ENCODE results near the gene USP3.

The USP3 gene

DNA sequence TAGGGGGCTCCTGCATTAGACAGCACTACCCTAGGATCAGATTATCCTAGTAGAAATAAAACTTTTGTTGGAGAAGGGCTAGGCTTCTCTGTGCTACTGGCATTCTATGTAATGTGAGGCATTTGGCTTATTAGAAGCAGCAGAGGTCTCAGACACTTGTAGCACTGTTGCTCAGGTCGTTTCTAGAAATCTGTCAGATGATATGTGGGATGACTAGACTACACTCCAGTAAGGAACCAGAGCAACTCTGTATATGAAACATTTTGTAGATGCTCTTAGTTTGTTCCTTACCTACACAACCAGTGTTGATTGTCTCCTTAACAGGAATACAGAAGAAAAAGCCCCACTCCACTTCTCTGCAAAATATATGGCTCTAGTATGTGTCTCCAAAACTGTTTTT, 70.9 kb downstream of the USP3 start:
- TF ChIP-seq TAF1 (IDR thresholded peaks at IDR 0.05; ENCODE audit: low read depth) (no peak), TEAD4 (IDR thresholded peaks at IDR 0.05) (no peak)

DNA sequence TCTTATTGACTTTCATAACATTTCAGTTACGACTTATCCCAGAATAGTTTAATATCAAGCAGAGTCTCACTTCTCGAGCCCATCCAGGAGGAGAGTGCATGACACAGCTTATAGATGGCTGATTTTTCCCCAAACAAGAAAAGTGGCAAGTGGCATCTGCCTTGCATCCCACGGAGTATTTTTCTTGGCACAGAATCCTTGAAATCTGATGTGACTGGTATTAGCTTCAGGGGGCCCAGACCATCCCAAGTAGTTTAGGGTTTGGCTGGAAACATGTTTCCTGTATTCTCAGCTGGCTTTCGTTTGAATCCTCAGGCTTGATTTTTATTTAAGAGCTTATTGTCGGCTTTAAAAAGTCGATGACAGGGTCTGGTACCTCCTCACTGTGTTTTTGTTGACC, 72.0 kb downstream of the USP3 start:
- TF ChIP-seq RAD21 (IDR thresholded peaks at IDR 0.05; ENCODE audit: low read depth) (no peak), FOXM1 (IDR thresholded peaks at IDR 0.05; ENCODE audit: borderline replicate concordance, low read depth) (no peak), CEBPB (IDR thresholded peaks at IDR 0.05) (no peak)
- TF ChIP-seq, protein P1, sequence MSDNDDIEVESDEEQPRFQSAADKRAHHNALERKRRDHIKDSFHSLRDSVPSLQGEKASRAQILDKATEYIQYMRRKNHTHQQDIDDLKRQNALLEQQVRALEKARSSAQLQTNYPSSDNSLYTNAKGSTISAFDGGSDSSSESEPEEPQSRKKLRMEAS (IDR thresholded peaks at IDR 0.05), result no peak
- TF ChIP-seq, protein P2, sequence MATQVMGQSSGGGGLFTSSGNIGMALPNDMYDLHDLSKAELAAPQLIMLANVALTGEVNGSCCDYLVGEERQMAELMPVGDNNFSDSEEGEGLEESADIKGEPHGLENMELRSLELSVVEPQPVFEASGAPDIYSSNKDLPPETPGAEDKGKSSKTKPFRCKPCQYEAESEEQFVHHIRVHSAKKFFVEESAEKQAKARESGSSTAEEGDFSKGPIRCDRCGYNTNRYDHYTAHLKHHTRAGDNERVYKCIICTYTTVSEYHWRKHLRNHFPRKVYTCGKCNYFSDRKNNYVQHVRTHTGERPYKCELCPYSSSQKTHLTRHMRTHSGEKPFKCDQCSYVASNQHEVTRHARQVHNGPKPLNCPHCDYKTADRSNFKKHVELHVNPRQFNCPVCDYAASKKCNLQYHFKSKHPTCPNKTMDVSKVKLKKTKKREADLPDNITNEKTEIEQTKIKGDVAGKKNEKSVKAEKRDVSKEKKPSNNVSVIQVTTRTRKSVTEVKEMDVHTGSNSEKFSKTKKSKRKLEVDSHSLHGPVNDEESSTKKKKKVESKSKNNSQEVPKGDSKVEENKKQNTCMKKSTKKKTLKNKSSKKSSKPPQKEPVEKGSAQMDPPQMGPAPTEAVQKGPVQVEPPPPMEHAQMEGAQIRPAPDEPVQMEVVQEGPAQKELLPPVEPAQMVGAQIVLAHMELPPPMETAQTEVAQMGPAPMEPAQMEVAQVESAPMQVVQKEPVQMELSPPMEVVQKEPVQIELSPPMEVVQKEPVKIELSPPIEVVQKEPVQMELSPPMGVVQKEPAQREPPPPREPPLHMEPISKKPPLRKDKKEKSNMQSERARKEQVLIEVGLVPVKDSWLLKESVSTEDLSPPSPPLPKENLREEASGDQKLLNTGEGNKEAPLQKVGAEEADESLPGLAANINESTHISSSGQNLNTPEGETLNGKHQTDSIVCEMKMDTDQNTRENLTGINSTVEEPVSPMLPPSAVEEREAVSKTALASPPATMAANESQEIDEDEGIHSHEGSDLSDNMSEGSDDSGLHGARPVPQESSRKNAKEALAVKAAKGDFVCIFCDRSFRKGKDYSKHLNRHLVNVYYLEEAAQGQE (IDR thresholded peaks at IDR 0.05; ENCODE audit: low read depth), result no peak

DNA sequence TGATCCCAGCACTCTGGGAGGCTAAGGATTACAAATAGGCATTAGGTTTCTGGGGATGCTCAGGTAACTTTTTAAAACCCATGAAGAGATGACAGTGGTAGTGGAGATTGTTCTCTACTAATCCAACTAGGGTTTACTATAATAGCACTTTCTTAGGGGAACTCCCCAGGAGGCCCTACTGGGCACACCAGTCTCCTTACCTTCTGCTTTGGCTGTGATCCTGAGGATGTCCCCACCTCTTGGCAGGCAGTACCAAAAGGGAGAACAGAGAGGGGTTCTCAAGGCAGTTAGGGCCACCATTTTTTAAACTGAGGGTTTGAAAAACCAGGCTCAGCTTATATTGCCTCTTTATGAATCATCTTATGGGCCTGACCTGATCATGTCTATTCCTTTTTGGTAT, 77.8 kb downstream of the USP3 start:
- TF ChIP-seq CEBPB (IDR thresholded peaks at IDR 0.05) (no peak), TEAD4 (IDR thresholded peaks at IDR 0.05) (no peak), RAD21 (IDR thresholded peaks at IDR 0.05; ENCODE audit: low read depth) (no peak), YY1 (IDR thresholded peaks at IDR 0.05; ENCODE audit: low read depth) (no peak), CREB1 (IDR thresholded peaks at IDR 0.05; ENCODE audit: low read depth) (no peak), TCF12 (IDR thresholded peaks at IDR 0.05; ENCODE audit: low read depth) (no peak), EGR1 (IDR thresholded peaks at IDR 0.05) (no peak), EP300 (IDR thresholded peaks at IDR 0.05; ENCODE audit: borderline replicate concordance) (no peak), FOXM1 (IDR thresholded peaks at IDR 0.05; ENCODE audit: borderline replicate concordance, low read depth) (no peak), NFIC (IDR thresholded peaks at IDR 0.05) (no peak), ZBTB7A (IDR thresholded peaks at IDR 0.05; ENCODE audit: low read depth) (no peak), TAF1 (IDR thresholded peaks at IDR 0.05; ENCODE audit: low read depth) (no peak)
- TF ChIP-seq, protein P2 (IDR thresholded peaks at IDR 0.05; ENCODE audit: low read depth), result no peak
- TF ChIP-seq, protein P1 (IDR thresholded peaks at IDR 0.05), result no peak
- TF ChIP-seq, protein P3, sequence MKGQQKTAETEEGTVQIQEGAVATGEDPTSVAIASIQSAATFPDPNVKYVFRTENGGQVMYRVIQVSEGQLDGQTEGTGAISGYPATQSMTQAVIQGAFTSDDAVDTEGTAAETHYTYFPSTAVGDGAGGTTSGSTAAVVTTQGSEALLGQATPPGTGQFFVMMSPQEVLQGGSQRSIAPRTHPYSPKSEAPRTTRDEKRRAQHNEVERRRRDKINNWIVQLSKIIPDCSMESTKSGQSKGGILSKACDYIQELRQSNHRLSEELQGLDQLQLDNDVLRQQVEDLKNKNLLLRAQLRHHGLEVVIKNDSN (IDR thresholded peaks at IDR 0.05), result no peak

DNA sequence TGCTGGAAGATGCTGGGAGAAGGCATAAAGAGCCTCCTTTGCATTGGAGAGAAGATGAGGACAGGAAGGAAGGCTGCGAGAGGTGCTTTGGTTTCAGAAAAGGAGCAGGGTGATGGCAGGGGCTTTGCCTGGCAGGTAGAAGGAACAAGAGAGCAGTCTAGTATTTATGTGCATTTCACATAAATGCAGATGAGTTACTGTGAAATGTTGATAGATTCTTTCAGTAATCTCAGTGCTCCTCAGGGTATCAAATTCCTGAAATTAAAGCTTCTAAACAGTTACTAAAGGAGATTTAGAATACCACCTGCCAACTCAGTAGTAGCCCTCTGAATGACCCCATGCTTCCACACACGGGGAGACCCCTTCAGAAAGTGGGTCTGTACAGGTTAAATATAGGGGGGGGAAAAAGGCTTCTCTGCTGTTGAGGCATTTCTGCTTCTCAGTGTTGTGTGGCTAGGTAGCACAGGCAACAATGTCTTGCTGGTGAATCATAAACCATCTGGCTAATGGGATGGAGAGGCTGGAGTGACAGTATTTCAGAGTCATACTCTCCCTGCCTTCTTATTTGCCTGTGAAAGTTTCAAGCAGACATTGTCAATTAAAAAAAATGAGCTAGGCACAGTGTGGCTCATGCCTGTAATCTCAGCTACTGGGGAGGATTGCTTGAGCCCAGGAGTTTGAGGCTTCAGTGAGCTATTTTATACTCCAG, 78.5 kb downstream of the USP3 start:
- TF ChIP-seq ZBTB7A (IDR thresholded peaks at IDR 0.05; ENCODE audit: low read depth) (no peak), EP300 (IDR thresholded peaks at IDR 0.05; ENCODE audit: borderline replicate concordance) (no peak), CEBPB (IDR thresholded peaks at IDR 0.05) (no peak), NFIC (IDR thresholded peaks at IDR 0.05) (no peak), EGR1 (IDR thresholded peaks at IDR 0.05) (no peak), TAF1 (IDR thresholded peaks at IDR 0.05; ENCODE audit: low read depth) (no peak), FOXM1 (IDR thresholded peaks at IDR 0.05; ENCODE audit: borderline replicate concordance, low read depth) (no peak), YY1 (IDR thresholded peaks at IDR 0.05; ENCODE audit: low read depth) (no peak), TCF12 (IDR thresholded peaks at IDR 0.05; ENCODE audit: low read depth) (no peak), TEAD4 (IDR thresholded peaks at IDR 0.05) (no peak)
- TF ChIP-seq, protein P3 (IDR thresholded peaks at IDR 0.05), result no peak
- TF ChIP-seq, protein P1 (IDR thresholded peaks at IDR 0.05), result no peak
- TF ChIP-seq, protein P2 (IDR thresholded peaks at IDR 0.05; ENCODE audit: low read depth), result no peak
